ENCODE data around the gene FLRT1. TPM values are rescaled to one million over a fixed set of nuclear protein-coding genes. Genes with fewer than 3 reads are reported as not detected.

FLRT1 gene
- polyA plus RNA-seq, 1 experiment = 0.17 TPM

- Histone ChIP-seq H3K9me3 (ENCODE audit: control insufficient read depth, insufficient read depth, low read length) (no peaks in the 10 kb centered on the region), H3K27ac (ENCODE audit: low read depth, low read length) (no peak overlapping the region), H3K4me3 (ENCODE audit: low read depth, low read length) (no peak overlapping the region), H3K27me3 (ENCODE audit: control insufficient read depth, insufficient read depth, low read length) (peaks cover 14% of the 10 kb centered on the region)
- DNase-seq (ENCODE audit: low read depth, low spot score) = no peak
- ChIA-PET CTCF (no interaction called here), POLR2A (no interaction called here)
- TF ChIP-seq CTCF (IDR thresholded peaks at IDR 0.05; ENCODE audit: low read depth, low read length) = no peak
These were observed 7.2 kb upstream of the FLRT1 start for GRCh38 chr11:64028398-64029115.

DNA sequence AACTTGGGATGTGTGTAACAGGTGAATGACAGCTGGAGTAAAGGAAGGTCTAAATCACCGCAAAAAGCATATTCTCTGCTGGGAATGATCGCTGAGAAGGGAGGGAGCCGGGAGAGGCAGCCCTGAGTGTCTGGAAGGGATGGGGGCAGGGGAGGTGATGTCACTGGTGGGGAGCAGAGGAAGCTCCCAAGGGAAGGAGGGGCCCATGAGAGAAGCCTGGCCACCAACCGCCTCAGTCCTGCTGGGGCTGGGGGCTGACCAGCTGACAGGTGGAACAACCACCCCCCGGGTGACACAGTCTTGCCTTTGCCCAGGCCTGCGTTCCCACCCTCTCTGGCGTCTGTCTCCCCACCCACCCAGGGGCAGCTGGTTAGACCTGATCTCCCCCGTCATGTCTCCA, 6.0 kb upstream of the FLRT1 start:
- DNase-seq (ENCODE audit: low read depth, low spot score) = no peak
- no peak for TF ChIP-seq CTCF (IDR thresholded peaks at IDR 0.05; ENCODE audit: low read depth, low read length)
- POLR2A ChIA-PET = no interaction called here
- Histone ChIP-seq H3K27ac (ENCODE audit: low read depth, low read length) (no peak overlapping the region), H3K27me3 (ENCODE audit: control insufficient read depth, insufficient read depth, low read length) (peaks cover 24% of the 10 kb centered on the region), H3K9me3 (ENCODE audit: control insufficient read depth, insufficient read depth, low read length) (no peaks in the 10 kb centered on the region; the same call in 1 of the 2 replicates), H3K4me3 (ENCODE audit: low read depth, low read length) (no peak overlapping the region)
- CTCF ChIA-PET = no interaction called here

- H3K4me3 ChIP-seq (ENCODE audit: low read depth, low read length) = no peak overlapping the region
- ChIA-PET POLR2A (no interaction called here), CTCF (interaction anchor here (0.5 to 0.7 kb wide), 2 partner anchors 9 to 30 kb away, joined by 3 read pairs; no protein-coding TSS in a partner anchor)
- H3K9me3 ChIP-seq (ENCODE audit: control insufficient read depth, insufficient read depth, low read length) = no peaks in the 10 kb centered on the region; the same call in 1 of the 2 replicates
- no peak for DNase-seq (ENCODE audit: low read depth, low spot score)
- H3K27ac ChIP-seq (ENCODE audit: low read depth, low read length) = no peak overlapping the region
- TF ChIP-seq CTCF (IDR thresholded peaks at IDR 0.05; ENCODE audit: low read depth, low read length) = no peak
- peaks cover 30% of the 10 kb centered on the region for H3K27me3 ChIP-seq (ENCODE audit: control insufficient read depth, insufficient read depth, low read length)
These were observed 4.7 kb upstream of the FLRT1 start for GRCh38 chr11:64031001-64031400.

- Histone ChIP-seq H3K27ac (ENCODE audit: low read depth, low read length) (no peak overlapping the region), H3K27me3 (ENCODE audit: control insufficient read depth, insufficient read depth, low read length) (peaks cover 33% of the 10 kb centered on the region), H3K4me3 (ENCODE audit: low read depth, low read length) (no peak overlapping the region), H3K9me3 (ENCODE audit: control insufficient read depth, insufficient read depth, low read length) (no peaks in the 10 kb centered on the region; the same call in 1 of the 2 replicates)
- TF ChIP-seq CTCF (IDR thresholded peaks at IDR 0.05; ENCODE audit: low read depth, low read length) = no peak
- no peak for DNase-seq (ENCODE audit: low read depth, low spot score)
- POLR2A ChIA-PET = no interaction called here
- CTCF ChIA-PET = interaction anchor here (1.4 kb wide), 1 partner anchor 32 kb away, joined by 3 read pairs; no protein-coding TSS in a partner anchor
These were observed 3.7 kb upstream of the FLRT1 start for GRCh38 chr11:64032050-64032449.

DNA sequence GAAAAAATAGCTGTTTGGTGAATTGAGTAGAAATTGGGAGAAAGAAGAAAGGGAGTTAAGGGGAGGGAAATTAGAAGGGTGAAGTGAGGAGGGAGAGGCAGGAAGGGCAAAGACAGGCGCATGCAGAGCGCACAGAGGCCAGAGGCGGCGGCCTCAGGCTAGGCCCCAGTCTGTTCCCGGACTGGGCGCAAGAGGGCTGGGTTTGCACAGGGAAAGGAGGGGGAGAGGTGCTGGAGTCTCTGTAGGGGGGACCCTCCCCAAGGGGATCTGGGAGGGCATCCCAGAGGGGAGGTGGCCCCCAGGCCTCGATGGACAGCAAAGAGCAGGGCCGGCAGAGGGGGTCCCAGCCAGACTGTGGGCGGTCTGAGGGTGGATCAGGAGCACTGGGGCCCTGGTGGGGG, 1.3 kb upstream of the FLRT1 start:
- peaks cover 30% of the 10 kb centered on the region for H3K27me3 ChIP-seq (ENCODE audit: control insufficient read depth, insufficient read depth, low read length)
- H3K9me3 ChIP-seq (ENCODE audit: control insufficient read depth, insufficient read depth, low read length) = no peaks in the 10 kb centered on the region; the same call in 1 of the 2 replicates
- no peak overlapping the region for H3K4me3 ChIP-seq (ENCODE audit: low read depth, low read length)
- CTCF ChIA-PET = interaction anchor here (1.2 kb wide), 1 partner anchor 118 kb away, joined by 3 read pairs; no protein-coding TSS in a partner anchor
- POLR2A ChIA-PET = no interaction called here
- no peak for DNase-seq (ENCODE audit: low read depth, low spot score)
- no peak overlapping the region for H3K27ac ChIP-seq (ENCODE audit: low read depth, low read length)
- no peak for TF ChIP-seq CTCF (IDR thresholded peaks at IDR 0.05; ENCODE audit: low read depth, low read length)
